ENCODE measurements around the gene ADGRG6.
"Not testable (repeated sequence)": the region's sequence is repeated elsewhere in the genome, so short reads cannot be mapped to it uniquely, and the experiment has no call there.

- TF ChIP-seq CTCF (IDR thresholded peaks at IDR 0.05 in 2 of 3, conservative IDR thresholded peaks at IDR 0.05 in 1 of 3; ENCODE audit: insufficient read depth in 2 of 3, low read depth in 1 of 3, low read length in 3 of 3); ZNF79 (CRISPR knock-in tag; IDR thresholded peaks at IDR 0.05; ENCODE audit: low read depth); CEBPB (tag; IDR thresholded peaks at IDR 0.05); JUND (IDR thresholded peaks at IDR 0.05; ENCODE audit: borderline replicate concordance, low read depth, low read length); JUND (tag; IDR thresholded peaks at IDR 0.05; ENCODE audit: borderline replicate concordance, low read depth, low read length); ETV5 (CRISPR knock-in tag; IDR thresholded peaks at IDR 0.05; ENCODE audit: low read depth); KDM1A (IDR thresholded peaks at IDR 0.05); ZNF274 (IDR thresholded peaks at IDR 0.05; ENCODE audit: borderline replicate concordance, low read depth, low read length): not testable (repeated sequence)
Measured at GRCh38 chr6:142283138-142283537, 18.7 kb upstream of the ADGRG6 start.
